IMR-90 (cell line): ENCODE data around the gene C16orf92. TPM values are rescaled to one million over a fixed set of nuclear protein-coding genes. Genes with fewer than 3 reads are reported as not detected.

ENCODE experiments used
- ATAC-seq: fragments of 200-7000 bp; cut with Tn5 transposase; 2 replicates; pipeline ENCODE4 v1.9.1; 2020; ENCODE audit warnings: low read depth, mild to moderate bottlenecking, moderate library complexity
- BruUV-seq: library from RNA; stranded (reverse); fragments of 400-500 nt; replicated peaks from 2 replicates; lab custom pipeline; 2021; lab: Mats Ljungman, UMichigan
- CTCF ChIA-PET: fragments of 300-600 bp; formaldehyde crosslinking; extraction: SDS; loops from one replicate; lab custom pipeline; 2021; ENCODE audit warnings: antibody characterized with exemption; lab: Yijun Ruan, JAX
- POLR2A ChIA-PET: fragments of 300-600 bp; sonication (Branson Sonifier 250); formaldehyde crosslinking; loops from one replicate; lab custom pipeline; 2022; ENCODE audit warnings: antibody characterized with exemption; ENCODE audit not compliant: unreplicated experiment; lab: Charles Lee
- DNase-seq: peaks from one replicate; pipeline ENCODE4 v3.0.0; 2013
- H2AFZ ChIP-seq: replicated peaks from 2 replicates; pipeline ENCODE3; 2013; ENCODE audit warnings: low read length, mild to moderate bottlenecking; ENCODE audit not compliant: poor library complexity
- H2AK5ac ChIP-seq: 2 replicates; pipeline ENCODE4 v1.6.1; 2013; ENCODE audit warnings: low read depth, low read length, inconsistent platforms
- H2AK9ac ChIP-seq: replicated peaks from 2 replicates; pipeline ENCODE3; 2013; ENCODE audit warnings: mild to moderate bottlenecking, low read depth, low read length, moderate library complexity; ENCODE audit not compliant: poor library complexity
- H2BK120ac ChIP-seq: 2 replicates; pipeline ENCODE4 v1.6.1; 2013; ENCODE audit warnings: low read depth, low read length, inconsistent platforms
- H2BK15ac ChIP-seq: 3 replicates; pipeline ENCODE4 v1.6.1; 2013; ENCODE audit warnings: low read depth, low read length, inconsistent platforms
- H2BK20ac ChIP-seq: 2 replicates; pipeline ENCODE4 v1.6.1; 2013; ENCODE audit warnings: low read depth, mild to moderate bottlenecking, inconsistent platforms, low read length, moderate library complexity
- H2BK5ac ChIP-seq: 2 replicates; pipeline ENCODE4 v1.6.1; 2013; ENCODE audit warnings: mild to moderate bottlenecking, low read depth, low read length, inconsistent platforms; ENCODE audit not compliant: poor library complexity, severe bottlenecking
- H3K14ac ChIP-seq: replicated peaks from 2 replicates; pipeline ENCODE4 v1.6.1; 2013; ENCODE audit warnings: low read depth, low read length, inconsistent platforms
- H3K18ac ChIP-seq: 2 replicates; pipeline ENCODE4 v1.6.1; 2013; ENCODE audit warnings: low read depth, low read length, control low read depth
- H3K23ac ChIP-seq: 2 replicates; pipeline ENCODE4 v1.6.1; 2013; ENCODE audit warnings: low read depth, low read length, inconsistent platforms
- H3K27ac ChIP-seq: 2 replicates; pipeline ENCODE4 v1.5.1; 2013; ENCODE audit warnings: mild to moderate bottlenecking, control low read depth, low read length; ENCODE audit not compliant: insufficient read depth
- H3K27me3 ChIP-seq: 2 replicates; pipeline ENCODE4 v1.6.1; 2013; ENCODE audit warnings: low read length; ENCODE audit not compliant: control insufficient read depth, insufficient read depth
- H3K36me3 ChIP-seq: 2 replicates; pipeline ENCODE4 v1.6.1; 2013; ENCODE audit warnings: low read length, mixed read lengths; ENCODE audit not compliant: control insufficient read depth, insufficient read depth
- H3K4ac ChIP-seq: 2 replicates; pipeline ENCODE4 v1.6.1; 2013; ENCODE audit warnings: low read depth, low read length, inconsistent platforms
- H3K4me1 ChIP-seq: 2 replicates; pipeline ENCODE4 v1.6.1; 2013; ENCODE audit warnings: low read length, mixed read lengths; ENCODE audit not compliant: control insufficient read depth, insufficient read depth
- H3K4me2 ChIP-seq: 2 replicates; pipeline ENCODE4 v1.6.1; 2013; ENCODE audit warnings: low read depth, mild to moderate bottlenecking, control low read depth, low read length, moderate library complexity
- H3K4me3 ChIP-seq: 2 replicates; pipeline ENCODE4 v1.5.1; 2013; ENCODE audit warnings: low read depth, mild to moderate bottlenecking, control low read depth, low read length, moderate library complexity; ENCODE audit not compliant: insufficient read depth
- H3K56ac ChIP-seq: 2 replicates; pipeline ENCODE4 v1.6.1; 2013; ENCODE audit warnings: low read length, inconsistent platforms; ENCODE audit not compliant: insufficient read depth; ENCODE audit errors: extremely low read depth
- H3K79me1 ChIP-seq, 2 experiments: 2 replicates each; pipeline ENCODE4 v1.6.1; 2013; ENCODE audit warnings: low read length in 2 of 2, inconsistent platforms in 1 of 2, low read depth in 1 of 2
- H3K9ac ChIP-seq: 2 replicates; pipeline ENCODE4 v1.6.1; 2013; ENCODE audit warnings: low read depth, low read length, control low read depth
- H3K9me1 ChIP-seq: 2 replicates; pipeline ENCODE4 v1.6.1; 2013; ENCODE audit warnings: low read length, inconsistent platforms; ENCODE audit not compliant: insufficient read depth
- H3K9me3 ChIP-seq: 2 replicates; pipeline ENCODE4 v1.6.1; 2013; ENCODE audit warnings: low read length; ENCODE audit not compliant: control insufficient read depth, insufficient read depth
- H4K20me1 ChIP-seq: 2 replicates; pipeline ENCODE4 v1.6.1; 2013; ENCODE audit warnings: low read length, inconsistent platforms; ENCODE audit not compliant: insufficient read depth
- H4K5ac ChIP-seq: 2 replicates; pipeline ENCODE4 v1.6.1; 2013; ENCODE audit warnings: mild to moderate bottlenecking, low read depth, low read length, control low read depth
- H4K8ac ChIP-seq, 2 experiments: 2 replicates each; pipeline ENCODE4 v1.6.1; 2013; ENCODE audit warnings: low read depth in 2 of 2, low read length in 2 of 2, control low read depth in 1 of 2, inconsistent platforms in 1 of 2
- H4K91ac ChIP-seq: 2 replicates; pipeline ENCODE4 v1.6.1; 2013; ENCODE audit warnings: low read depth, low read length, inconsistent platforms; ENCODE audit not compliant: insufficient read depth
- BHLHE40 ChIP-seq: fragments of 150-350 bp; IDR thresholded peaks from 2 replicates; pipeline ENCODE4 v1.6.1; 2016; ENCODE audit warnings: mild to moderate bottlenecking, low read depth, low read length
- CEBPB ChIP-seq: IDR thresholded peaks from 2 replicates; pipeline ENCODE4 v1.6.1; 2012; ENCODE audit warnings: low read depth, low read length, improper control_type of control experiment
- CHD1 ChIP-seq: IDR thresholded peaks from 2 replicates; pipeline ENCODE4 v1.6.1; 2012; ENCODE audit warnings: low read depth, low read length, improper control_type of control experiment
- CTCF ChIP-seq: conservative IDR thresholded peaks from 2 replicates; pipeline ENCODE4 v1.5.1; 2012; ENCODE audit warnings: mild to moderate bottlenecking, low read depth, low read length, improper control_type of control experiment
- ELK1 ChIP-seq: fragments of 150-350 bp; IDR thresholded peaks from 2 replicates; pipeline ENCODE4 v1.6.1; 2016; ENCODE audit warnings: low read depth, mild to moderate bottlenecking, low read length, moderate library complexity, borderline replicate concordance
- FOS ChIP-seq: fragments of 150-350 bp; IDR thresholded peaks from 2 replicates; pipeline ENCODE4 v1.6.1; 2016; ENCODE audit warnings: low read depth, low read length
- MAFK ChIP-seq: IDR thresholded peaks from 2 replicates; pipeline ENCODE4 v1.6.1; 2012; ENCODE audit warnings: low read depth, low read length, improper control_type of control experiment
- MAZ ChIP-seq: IDR thresholded peaks from 2 replicates; pipeline ENCODE4 v1.6.1; 2012; ENCODE audit warnings: low read depth, mild to moderate bottlenecking, low read length, improper control_type of control experiment, moderate library complexity, borderline replicate concordance
- MXI1 ChIP-seq: IDR thresholded peaks from 2 replicates; pipeline ENCODE4 v1.6.1; 2012; ENCODE audit warnings: low read depth, mild to moderate bottlenecking, low read length, moderate library complexity, borderline replicate concordance
- NFE2L2 ChIP-seq: fragments of 150-350 bp; IDR thresholded peaks from 2 replicates; pipeline ENCODE4 v1.6.1; 2016; ENCODE audit warnings: low read depth, mild to moderate bottlenecking, low read length
- POLR2A ChIP-seq: IDR thresholded peaks from 2 replicates; pipeline ENCODE4 v1.6.1; 2012; ENCODE audit warnings: mild to moderate bottlenecking, low read depth, low read length
- RAD21 ChIP-seq: IDR thresholded peaks from 2 replicates; pipeline ENCODE4 v1.6.1; 2012; ENCODE audit warnings: low read length, improper control_type of control experiment
- RCOR1 ChIP-seq: IDR thresholded peaks from 2 replicates; pipeline ENCODE4 v1.6.1; 2012; ENCODE audit warnings: mild to moderate bottlenecking, low read length, improper control_type of control experiment; ENCODE audit not compliant: insufficient replicate concordance
- RFX5 ChIP-seq: IDR thresholded peaks from 2 replicates; pipeline ENCODE4 v1.8.0; 2012; ENCODE audit warnings: low read depth, mild to moderate bottlenecking, low read length, moderate library complexity
- SMC3 ChIP-seq: fragments of 150-350 bp; IDR thresholded peaks from 2 replicates; pipeline ENCODE4 v1.6.1; 2016; ENCODE audit warnings: low read depth, mild to moderate bottlenecking, antibody characterized with exemption, low read length, moderate library complexity
- USF2 ChIP-seq: fragments of 150-350 bp; IDR thresholded peaks from 2 replicates; pipeline ENCODE4 v1.6.1; 2017; ENCODE audit warnings: mild to moderate bottlenecking, antibody characterized with exemption, low read length, low read depth
- WGBS, 2 experiments: methylation state at CpG; one replicate each; pipeline versions ENCODE4 v1.1.5 to v1.1.7; 2013; ENCODE audit warnings: missing lambda C conversion rate in 2 of 2; ENCODE audit not compliant: insufficient read length in 1 of 2; ENCODE audit errors: extremely low coverage in 2 of 2; 5-methylcytosine and 5-hydroxymethylcytosine counted together
- dilution Hi-C: fragments of 300-500 bp; cut with HindIII; formaldehyde crosslinking; loops from one replicate; pipeline ENCODE4 v1.14.3; 2018; ENCODE audit warnings: low sequenced_read_pairs; ENCODE audit not compliant: unreplicated experiment
- in situ Hi-C: fragments of 300-500 bp; cut with MboI; formaldehyde crosslinking; loops from 3 replicates; pipeline ENCODE4 v1.14.3; 2019; ENCODE audit warnings: low sequenced_read_pairs, inconsistent platforms, mixed read lengths
- intact Hi-C: fragments of 100-400 bp; cut with micrococcal nuclease; formaldehyde crosslinking; loops from 2 replicates; pipeline ENCODE4 v1.10.0; 2022
- polyA plus RNA-seq, 3 experiments: library from polyadenylated mRNA; depleted of rRNA; stranded (reverse); fragments of >200 nt; gene quantifications; 2 replicates each; pipeline ENCODE4 v1.2.3, GENCODE V29; 2012; ENCODE audit warnings: low replicate concordance in 1 of 3
- total RNA-seq: library from RNA; depleted of rRNA; stranded (reverse); fragments of >200 nt; gene quantifications from 2 replicates; pipeline ENCODE4 v1.2.3, GENCODE V29; 2012

C16orf92 gene
- total and polyA plus RNA-seq, 2 of the 4 experiments (the other 2 are of a cell fraction): not detected

- CTCF ChIA-PET: no interaction called here
- DNase-seq: no peak
Observed at GRCh38 chr16:30007378-30007895, 15.6 kb upstream of the C16orf92 start.

More at GRCh38 chr16:30007378-30007895, 15.6 kb upstream of the C16orf92 start:
- 64% methylated on average over 5 of the region's 11 CpGs; no CpG with 5 or more reads in 1 of the 2 experiments for WGBS, 2 experiments
- no TSS peak for BruUV-seq
- Histone ChIP-seq H2BK5ac (no peak overlapping the region), H2AK5ac (no peak overlapping the region), H3K18ac (no peak overlapping the region), H3K79me1 (no peaks in the 10 kb centered on the region; a peak in 1 of 4 replicates), H3K27ac (no peak overlapping the region), H3K4me3 (no peak overlapping the region), H4K20me1 (no peaks in the 10 kb centered on the region; the same call in 1 of the 2 replicates), H2BK15ac (no peak overlapping the region), H4K91ac (no peak overlapping the region), H3K23ac (no peak overlapping the region), H3K9ac (no peak overlapping the region), H3K4me1 (no peaks in the 10 kb centered on the region; the same call in 1 of the 2 replicates), H2BK20ac (no peak overlapping the region), H3K9me1 (no peaks in the 10 kb centered on the region), H3K27me3 (peaks cover 27% of the 10 kb centered on the region), H4K5ac (no peak overlapping the region), H3K56ac (no peak overlapping the region), H2AFZ (no peak overlapping the region), H2AK9ac (no peak overlapping the region), H3K14ac (no peak overlapping the region), H3K4me2 (no peak overlapping the region), H3K36me3 (peaks cover 7% of the 10 kb centered on the region; the same call in 1 of the 2 replicates), H3K4ac (no peak overlapping the region), H3K9me3 (no peaks in the 10 kb centered on the region), H4K8ac (no peak overlapping the region), H2BK120ac (no peak overlapping the region)
- intact Hi-C loops: no loop called here
- POLR2A ChIA-PET: no interaction called here
- in situ Hi-C loops: no loop called here
- no peak for ATAC-seq
- dilution Hi-C loops: no loop called here
- TF ChIP-seq MXI1: no peak
- no peak for TF ChIP-seq RAD21
- TF ChIP-seq SMC3: no peak
- no peak for TF ChIP-seq USF2
- no peak for TF ChIP-seq BHLHE40
- no peak for TF ChIP-seq ELK1
- TF ChIP-seq NFE2L2: no peak
- TF ChIP-seq CHD1: no peak
- TF ChIP-seq FOS: no peak
- no peak for TF ChIP-seq CTCF
- no peak for TF ChIP-seq MAFK
- TF ChIP-seq CEBPB: no peak
- TF ChIP-seq RFX5: no peak
- no peak for TF ChIP-seq RCOR1
- TF ChIP-seq MAZ: no peak
- TF ChIP-seq POLR2A: no peak
